Natural killer cell (primary cell): Measurements from ENCODE around the gene CALD1. TPM values are rescaled to one million over a fixed set of nuclear protein-coding genes. Genes with fewer than 3 reads are reported as not detected.

Experiments
- ATAC-seq, 3 donors: fragments of 150-1000 bp in 2 of 3; fragments of 200-7000 bp in 1 of 3; cut with Tn5 transposase; 1 replicate in 1 of 3; 2 replicates in 2 of 3; pipeline ENCODE4 v1.10.0; 2021; ENCODE audit warnings: mild to moderate bottlenecking in 2 of 3, moderate library complexity in 2 of 3
- DNase-seq, 2 donors: peaks; one replicate each; pipeline versions ENCODE4 v3.0.0 to v3.0.0-alpha.2; 2013 to 2021; ENCODE audit warnings: mixed read lengths in 1 of 2
- H3K27ac ChIP-seq: one replicate; pipeline ENCODE4 v1.5.1; 2013; ENCODE audit warnings: mild to moderate bottlenecking, low read length
- H3K27me3 ChIP-seq: one replicate; pipeline ENCODE4 v1.6.1; 2013; ENCODE audit warnings: low read length; ENCODE audit not compliant: control insufficient read depth, insufficient read depth
- H3K36me3 ChIP-seq: one replicate; pipeline ENCODE4 v1.6.1; 2013; ENCODE audit warnings: low read length; ENCODE audit not compliant: control insufficient read depth, insufficient read depth
- H3K4me1 ChIP-seq: one replicate; pipeline ENCODE4 v1.6.1; 2013; ENCODE audit warnings: low read length; ENCODE audit not compliant: control insufficient read depth, insufficient read depth
- H3K4me3 ChIP-seq: one replicate; pipeline ENCODE4 v1.5.1; 2013; ENCODE audit warnings: low read length
- H3K9me3 ChIP-seq: one replicate; pipeline ENCODE4 v1.6.1; 2013; ENCODE audit warnings: low read length; ENCODE audit not compliant: control insufficient read depth, insufficient read depth
- H3K27ac Mint-ChIP-seq, 2 donors: one replicate each; pipeline ENCODE4 v1.8.0; 2022; ENCODE audit warnings: mild to moderate bottlenecking in 2 of 2, mixed read lengths in 2 of 2, moderate library complexity in 1 of 2
- H3K27me3 Mint-ChIP-seq, 2 donors: one replicate each; pipeline ENCODE4 v1.8.0; 2022; ENCODE audit warnings: low read depth in 2 of 2, mixed read lengths in 2 of 2
- H3K36me3 Mint-ChIP-seq: one replicate; pipeline ENCODE4 v1.8.0; 2022; ENCODE audit warnings: mixed read lengths
- H3K4me1 Mint-ChIP-seq, 2 donors: one replicate each; pipeline ENCODE4 v1.8.0; 2022; ENCODE audit warnings: mixed read lengths in 2 of 2
- H3K4me3 Mint-ChIP-seq: one replicate; pipeline ENCODE4 v1.8.0; 2022; ENCODE audit warnings: mild to moderate bottlenecking, moderate library complexity, mixed read lengths
- H3K9me3 Mint-ChIP-seq, 2 donors: one replicate each; pipeline ENCODE4 v1.8.0; 2022; ENCODE audit warnings: mixed read lengths in 2 of 2
- CTCF ChIP-seq: fragments of 200-600 bp; IDR thresholded peaks from one replicate; pipeline ENCODE4 v1.8.0; 2022; ENCODE audit warnings: antibody characterized with exemption
- WGBS: methylation state at CpG from one replicate; pipeline ENCODE4 v1.1.7; 2013; ENCODE audit warnings: missing lambda C conversion rate; ENCODE audit not compliant: insufficient coverage; 5-methylcytosine and 5-hydroxymethylcytosine counted together
- intact Hi-C: fragments of 100-400 bp; cut with micrococcal nuclease; formaldehyde crosslinking; loops from one replicate; pipeline ENCODE4 v1.14.2; 2022
- total RNA-seq, 4 donors: library from RNA; stranded (reverse); fragments of 120-200 nt in 1 of 4; gene quantifications; one replicate each; pipeline versions ENCODE4 v1.2.3 to v1.2.4, GENCODE V29; 2013 to 2022

CALD1 gene
- total RNA-seq, 3 donors from 2014 or later (not counting 1 experiment from before 2014, with no cell fraction given), result 0.14 to 2.5 (median 1.0) TPM

GRCh38 chr7:134910214-134910890 lies 130.9 kb downstream of the CALD1 start:
- Histone ChIP-seq H3K36me3 (no peaks in the 10 kb centered on the region), H3K4me1 (no peaks in the 10 kb centered on the region), H3K27ac (no peak overlapping the region), H3K4me3 (no peak overlapping the region), H3K9me3 (no peaks in the 10 kb centered on the region), H3K27me3 (no peaks in the 10 kb centered on the region)
- 89% methylated on average over 3 of the region's 4 CpGs for WGBS
- DNase-seq (no peak), ATAC-seq (no peak)
- no peak for TF ChIP-seq CTCF
- Mint-ChIP-seq H3K4me3 (no peak overlapping the region), H3K27me3 (peaks cover 7 to 15% of the 10 kb centered on the region in 2 donors), H3K27ac (no peak overlapping the region), H3K4me1 (no peaks in the 10 kb centered on the region), H3K9me3 (no peaks in the 10 kb centered on the region), H3K36me3 (no peaks in the 10 kb centered on the region)
- intact Hi-C loops, result no loop called here

DNA sequence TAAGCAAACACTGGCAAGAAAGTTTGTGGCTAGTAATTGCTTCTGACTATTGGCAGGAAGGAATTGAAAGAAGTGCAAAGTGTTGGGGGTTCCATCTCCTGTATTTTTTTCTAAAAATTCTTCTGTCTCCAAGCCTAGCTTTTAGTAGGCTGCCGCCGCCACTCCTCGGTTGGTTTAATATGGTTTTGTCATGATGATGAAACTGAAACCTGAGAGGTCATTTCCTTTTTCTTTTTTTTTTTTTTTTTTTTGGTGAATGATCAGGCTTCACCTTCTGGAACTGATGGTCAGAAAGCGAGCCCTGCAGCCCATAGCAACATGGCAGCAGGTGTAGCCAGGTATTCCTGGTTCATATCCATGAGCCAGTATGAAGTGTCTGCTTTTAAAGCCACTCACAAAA lies 131.5 kb downstream of the CALD1 start:
- H3K9me3 ChIP-seq, result no peaks in the 10 kb centered on the region
- no peaks in the 10 kb centered on the region for H3K27me3 ChIP-seq
- no peaks in the 10 kb centered on the region for H3K9me3 Mint-ChIP-seq
- TF ChIP-seq CTCF, result no peak
- H3K36me3 Mint-ChIP-seq, result no peaks in the 10 kb centered on the region
- no peak for DNase-seq
- intact Hi-C loops, result no loop called here
- no peaks in the 10 kb centered on the region for H3K36me3 ChIP-seq
- peaks cover 9 to 16% of the 10 kb centered on the region in 2 donors for H3K27me3 Mint-ChIP-seq
- no peak for ATAC-seq
- no peak overlapping the region for H3K27ac Mint-ChIP-seq
- no peak overlapping the region for H3K4me3 ChIP-seq
- WGBS, result 86% methylated on average over 3 of the region's 4 CpGs
- H3K4me1 Mint-ChIP-seq, result no peaks in the 10 kb centered on the region
- H3K4me1 ChIP-seq, result no peaks in the 10 kb centered on the region
- H3K27ac ChIP-seq, result no peak overlapping the region
- H3K4me3 Mint-ChIP-seq, result no peak overlapping the region

- intact Hi-C loops, result no loop called here
- Mint-ChIP-seq H3K9me3 (no peaks in the 10 kb centered on the region), H3K27me3 (peaks cover 15 to 22% of the 10 kb centered on the region in 2 donors), H3K36me3 (no peaks in the 10 kb centered on the region), H3K4me1 (no peaks in the 10 kb centered on the region), H3K27ac (no peak overlapping the region), H3K4me3 (no peak overlapping the region)
- ATAC-seq (no peak), DNase-seq (no peak)
- Histone ChIP-seq H3K4me1 (no peaks in the 10 kb centered on the region), H3K27ac (no peak overlapping the region), H3K36me3 (no peaks in the 10 kb centered on the region), H3K4me3 (no peak overlapping the region), H3K9me3 (no peaks in the 10 kb centered on the region), H3K27me3 (no peaks in the 10 kb centered on the region)
- WGBS, result 88% methylated on average over 5 of the region's 6 CpGs
- no peak for TF ChIP-seq CTCF
Measured at GRCh38 chr7:134916171-134916883, 136.9 kb downstream of the CALD1 start.
